ENCODE results near the gene HLA-DQB1. TPM values are rescaled to one million over a fixed set of nuclear protein-coding genes. Genes with fewer than 3 reads are reported as not detected.

Gene HLA-DQB1
- total and polyA plus RNA-seq, 2 experiments from 2014 or later: not detected

DNA sequence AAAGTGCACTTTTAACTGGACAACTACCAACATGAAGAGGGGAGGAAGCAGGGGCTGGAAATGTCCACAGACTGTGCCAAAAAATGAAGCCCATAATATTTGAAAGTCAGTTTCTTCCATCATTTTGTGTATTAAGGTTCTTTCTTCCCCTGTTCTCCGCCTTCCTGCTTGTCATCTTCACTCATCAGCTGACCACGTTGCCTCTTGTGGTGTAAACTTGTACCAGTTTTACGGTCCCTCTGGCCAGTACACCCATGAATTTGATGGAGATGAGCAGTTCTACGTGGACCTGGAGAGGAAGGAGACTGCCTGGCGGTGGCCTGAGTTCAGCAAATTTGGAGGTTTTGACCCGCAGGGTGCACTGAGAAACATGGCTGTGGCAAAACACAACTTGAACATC is 25.3 kb downstream of the HLA-DQB1 start:
- Histone ChIP-seq H3K9ac (no peak overlapping the region), H3K9me3 (ENCODE audit: low read depth) (no peaks in the 10 kb centered on the region), H3K9me2 (ENCODE audit: insufficient read depth) (no peaks in the 10 kb centered on the region), H3K27me3 (replicated peaks; ENCODE audit: insufficient read depth) (no peaks in the 10 kb centered on the region), H2AFZ (no peak overlapping the region), H3K36me3 (ENCODE audit: low read depth) (no peaks in the 10 kb centered on the region), H3K4me3 (no peak overlapping the region), H4K20me1 (ENCODE audit: insufficient read depth) (no peaks in the 10 kb centered on the region), H3K4me2 (ENCODE audit: unreplicated experiment) (no peak overlapping the region), H3F3A (ENCODE audit: insufficient read depth) (no peaks in the 10 kb centered on the region), H3K4me1 (ENCODE audit: insufficient read depth) (no peaks in the 10 kb centered on the region), H3K79me2 (ENCODE audit: insufficient read depth) (no peaks in the 10 kb centered on the region), H3K27ac (no peak overlapping the region)
- WGBS, 2 experiments (ENCODE audit: low coverage in 1 of 2, low lambda C conversion rate in 2 of 2, missing lambda C conversion rate in 2 of 2): 40 to 43% methylated on average over 6 of the region's 6 CpGs
- DNase-seq: no peak
- in situ Hi-C loops (cut with MboI): no loop called here
- TF ChIP-seq EZH2phosphoT487 (IDR thresholded peaks at IDR 0.05; ENCODE audit: insufficient read depth, low read depth) (no peak), EZH2 (IDR thresholded peaks at IDR 0.05; ENCODE audit: insufficient read depth, poor library complexity, severe bottlenecking) (no peak)

DNA sequence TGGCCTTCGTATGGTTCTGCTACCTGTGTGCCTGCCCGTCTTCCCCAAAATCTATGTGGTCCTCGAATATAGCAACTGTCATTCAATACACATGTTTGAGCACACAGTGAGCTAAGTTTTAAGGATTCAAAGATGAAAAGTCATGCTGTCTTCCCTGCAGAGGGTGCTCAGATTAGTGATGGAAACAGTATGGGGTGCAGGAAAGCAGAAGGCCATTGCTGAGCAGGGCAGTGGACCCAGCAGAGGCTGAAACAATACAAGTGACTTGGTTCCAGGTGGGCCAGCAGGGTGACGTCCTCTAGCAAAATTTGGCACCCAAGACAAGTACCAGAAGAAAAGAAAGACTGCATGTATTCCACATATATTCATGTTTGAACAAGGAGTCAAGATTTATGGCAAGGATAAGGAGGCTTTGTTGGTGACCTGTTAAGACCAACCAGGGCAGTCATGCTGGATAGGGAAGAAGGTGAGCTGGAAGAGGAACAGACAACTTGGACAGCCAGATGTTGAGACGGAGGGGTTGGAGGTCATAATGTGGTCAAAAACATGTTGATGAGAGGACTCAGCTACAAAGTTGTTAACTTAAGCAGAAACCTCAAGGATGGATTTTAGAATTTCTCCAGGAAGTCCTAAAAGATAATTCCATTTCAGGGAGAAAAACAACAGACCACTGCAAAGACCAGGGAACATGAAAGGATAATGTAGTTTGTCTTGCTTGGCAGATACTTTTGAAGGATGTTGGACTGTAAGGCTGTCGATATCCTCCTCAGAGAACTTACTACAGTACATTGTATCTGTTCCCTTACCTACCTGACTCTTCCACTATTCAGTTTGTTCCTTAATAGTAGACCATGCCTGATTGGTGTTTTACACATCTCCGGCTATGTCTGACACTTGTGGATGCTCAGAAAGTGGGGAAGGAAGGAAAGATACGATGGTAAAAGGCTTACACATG is 26.7 kb downstream of the HLA-DQB1 start:
- Histone ChIP-seq H3K9me2 (ENCODE audit: insufficient read depth) (no peaks in the 10 kb centered on the region), H3K4me3 (no peak overlapping the region), H3K9me3 (ENCODE audit: low read depth) (no peaks in the 10 kb centered on the region), H3K4me1 (ENCODE audit: insufficient read depth) (no peaks in the 10 kb centered on the region), H3K27me3 (replicated peaks; ENCODE audit: insufficient read depth) (no peaks in the 10 kb centered on the region), H3K27ac (no peak overlapping the region), H2AFZ (no peak overlapping the region), H4K20me1 (ENCODE audit: insufficient read depth) (no peaks in the 10 kb centered on the region), H3K36me3 (ENCODE audit: low read depth) (no peaks in the 10 kb centered on the region), H3K79me2 (ENCODE audit: insufficient read depth) (no peaks in the 10 kb centered on the region), H3K9ac (no peak overlapping the region), H3K4me2 (ENCODE audit: unreplicated experiment) (no peak overlapping the region), H3F3A (ENCODE audit: insufficient read depth) (no peaks in the 10 kb centered on the region)
- no peak for DNase-seq
- TF ChIP-seq EZH2 (IDR thresholded peaks at IDR 0.05; ENCODE audit: insufficient read depth, poor library complexity, severe bottlenecking) (no peak), EZH2phosphoT487 (IDR thresholded peaks at IDR 0.05; ENCODE audit: insufficient read depth, low read depth) (no peak)
- 10 to 13% methylated on average over 8 of the region's 8 CpGs for WGBS, 2 experiments (ENCODE audit: low coverage in 1 of 2, low lambda C conversion rate in 2 of 2, missing lambda C conversion rate in 2 of 2)
- in situ Hi-C loops (cut with MboI): no loop called here

DNA sequence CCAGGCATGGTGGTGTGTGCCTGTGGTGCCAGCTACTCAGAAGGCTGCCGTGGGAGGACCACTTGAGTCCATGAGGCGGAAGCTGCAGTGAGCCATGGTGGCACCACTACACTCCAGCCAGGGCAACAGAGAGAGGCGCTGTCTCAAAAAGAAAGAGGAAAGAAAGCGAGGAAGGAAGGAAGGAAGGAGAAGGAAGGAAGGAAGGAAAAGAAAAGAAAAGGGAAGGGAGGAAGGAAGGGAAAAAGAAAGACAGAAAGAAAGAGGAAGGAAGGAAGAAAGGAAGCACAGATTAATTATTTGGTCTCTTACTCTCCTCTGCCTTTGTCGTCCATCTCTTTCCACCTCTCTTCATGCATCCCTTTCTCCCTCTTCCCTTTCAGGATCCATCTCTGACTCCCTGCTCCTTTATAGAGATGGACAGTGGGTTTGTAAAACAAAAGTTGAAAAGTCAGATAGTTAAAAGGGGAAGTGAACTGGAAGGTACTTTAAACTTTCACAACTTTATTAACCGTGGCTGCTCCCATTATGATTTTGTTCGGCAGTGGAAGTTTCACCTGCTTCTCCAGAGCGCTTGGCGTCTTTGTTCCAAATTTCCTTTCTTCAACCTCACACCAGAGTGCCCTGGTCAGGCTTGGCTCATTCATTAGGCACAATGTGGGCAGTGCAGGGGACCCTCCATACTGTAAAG is 27.8 kb downstream of the HLA-DQB1 start:
- TF ChIP-seq EZH2phosphoT487 (IDR thresholded peaks at IDR 0.05; ENCODE audit: insufficient read depth, low read depth) (no peak), EZH2 (IDR thresholded peaks at IDR 0.05; ENCODE audit: insufficient read depth, poor library complexity, severe bottlenecking) (no peak)
- Histone ChIP-seq H3K4me1 (ENCODE audit: insufficient read depth) (no peaks in the 10 kb centered on the region), H4K20me1 (ENCODE audit: insufficient read depth) (no peaks in the 10 kb centered on the region), H3K4me3 (no peak overlapping the region), H3K9me3 (ENCODE audit: low read depth) (no peaks in the 10 kb centered on the region), H3K27ac (no peak overlapping the region), H3F3A (ENCODE audit: insufficient read depth) (no peaks in the 10 kb centered on the region), H3K27me3 (replicated peaks; ENCODE audit: insufficient read depth) (no peaks in the 10 kb centered on the region), H3K9me2 (ENCODE audit: insufficient read depth) (no peaks in the 10 kb centered on the region), H3K79me2 (ENCODE audit: insufficient read depth) (no peaks in the 10 kb centered on the region), H2AFZ (no peak overlapping the region), H3K9ac (no peak overlapping the region), H3K36me3 (ENCODE audit: low read depth) (no peaks in the 10 kb centered on the region), H3K4me2 (ENCODE audit: unreplicated experiment) (no peak overlapping the region)
- no peak for DNase-seq
- in situ Hi-C loops (cut with MboI): no loop called here
- WGBS, 2 experiments (ENCODE audit: low coverage in 1 of 2, low lambda C conversion rate in 2 of 2, missing lambda C conversion rate in 2 of 2): 25 to 33% methylated on average over 8 to 9 of the region's 9 CpGs

DNA sequence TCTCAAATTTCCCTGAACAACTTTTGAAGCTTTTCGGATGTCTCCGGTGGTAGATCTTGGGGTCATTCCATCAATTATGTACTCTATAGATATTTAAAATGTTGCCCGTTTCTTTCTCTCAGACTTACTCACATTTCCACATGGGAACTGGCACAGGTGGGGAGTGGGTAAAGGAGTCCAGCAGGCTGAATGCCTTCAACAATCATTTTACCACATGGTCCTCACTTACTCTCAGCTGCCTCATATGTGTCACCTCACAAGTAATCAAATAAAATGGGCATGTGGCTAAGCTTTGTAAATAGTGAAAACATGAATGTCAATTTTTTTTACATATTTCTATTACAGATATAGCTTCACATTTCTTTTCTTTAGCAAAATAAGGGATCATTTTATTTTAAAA is 28.6 kb downstream of the HLA-DQB1 start:
- Histone ChIP-seq H3K27me3 (replicated peaks; ENCODE audit: insufficient read depth) (no peaks in the 10 kb centered on the region), H3K4me1 (ENCODE audit: insufficient read depth) (no peaks in the 10 kb centered on the region), H3K9me2 (ENCODE audit: insufficient read depth) (no peaks in the 10 kb centered on the region), H3K79me2 (ENCODE audit: insufficient read depth) (no peaks in the 10 kb centered on the region), H3K9ac (no peak overlapping the region), H3K27ac (no peak overlapping the region), H3K4me3 (no peak overlapping the region), H3F3A (ENCODE audit: insufficient read depth) (no peaks in the 10 kb centered on the region), H3K36me3 (ENCODE audit: low read depth) (no peaks in the 10 kb centered on the region), H3K9me3 (ENCODE audit: low read depth) (no peaks in the 10 kb centered on the region), H4K20me1 (ENCODE audit: insufficient read depth) (no peaks in the 10 kb centered on the region), H3K4me2 (ENCODE audit: unreplicated experiment) (no peak overlapping the region), H2AFZ (no peak overlapping the region)
- TF ChIP-seq EZH2 (IDR thresholded peaks at IDR 0.05; ENCODE audit: insufficient read depth, poor library complexity, severe bottlenecking): no peak
- TF ChIP-seq EZH2phosphoT487 (IDR thresholded peaks at IDR 0.05; ENCODE audit: insufficient read depth, low read depth): no peak
- 28 to 33% methylated on average over 3 of the region's 3 CpGs for WGBS, 2 experiments (ENCODE audit: low coverage in 1 of 2, low lambda C conversion rate in 2 of 2, missing lambda C conversion rate in 2 of 2)
- no peak for DNase-seq
- in situ Hi-C loops (cut with MboI): no loop called here
